Putamen (tissue), 1 donor: ENCODE measurements around the gene SEC14L2.
"Not testable (repeated sequence)": the region's sequence is repeated elsewhere in the genome, so short reads cannot be mapped to it uniquely, and the experiment has no call there.

ENCODE experiments used
- DNase-seq: peaks from one replicate; pipeline ENCODE4 v3.0.0-alpha.2; 2016; ENCODE audit warnings: low spot score

Gene SEC14L2

DNA sequence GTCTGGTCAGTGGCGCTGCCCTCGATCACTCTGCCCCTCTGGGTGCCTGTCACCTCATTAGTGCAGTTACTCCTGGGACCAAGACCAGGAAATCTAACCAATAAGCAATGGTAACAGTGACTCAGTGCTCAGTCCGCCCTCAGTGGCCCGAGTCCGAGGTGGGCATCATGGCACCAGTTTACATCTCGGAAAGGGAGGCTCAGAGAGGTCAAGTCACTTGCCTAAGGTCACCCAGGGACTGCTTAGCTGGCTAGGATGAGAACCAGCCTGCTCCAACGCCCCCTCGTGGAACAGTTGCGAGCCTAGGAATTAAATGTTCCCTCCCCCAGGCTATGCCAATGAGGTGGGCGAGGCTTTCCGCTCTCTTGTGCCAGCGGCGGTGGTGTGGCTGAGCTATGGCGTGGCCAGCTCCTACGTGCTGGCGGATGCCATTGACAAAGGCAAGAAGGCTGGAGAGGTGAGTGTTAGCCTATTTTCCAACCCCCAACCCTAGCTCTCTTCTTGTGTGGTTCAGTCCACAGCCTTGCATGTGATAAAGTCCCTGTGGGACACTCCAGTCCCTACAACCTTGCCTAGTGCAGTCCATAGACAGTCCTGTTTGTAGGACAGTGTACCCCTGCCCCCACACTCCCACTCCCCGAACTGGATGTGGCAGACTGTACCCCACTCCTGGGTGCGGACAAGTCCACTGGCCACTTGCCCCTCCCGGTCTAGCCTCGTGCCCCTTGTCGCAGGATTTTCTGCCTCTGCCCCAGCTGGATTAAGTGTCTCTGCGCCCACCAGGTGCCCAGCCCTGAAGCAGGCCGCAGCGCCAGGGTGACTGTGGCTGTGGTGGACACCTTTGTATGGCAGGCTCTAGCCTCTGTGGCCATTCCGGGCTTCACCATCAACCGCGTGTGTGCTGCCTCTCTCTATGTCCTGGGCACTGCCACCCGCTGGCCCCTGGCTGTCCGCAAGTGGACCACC is 29.9 kb downstream of the SEC14L2 start:
- DNase-seq, result peak; percentile 63

DNA sequence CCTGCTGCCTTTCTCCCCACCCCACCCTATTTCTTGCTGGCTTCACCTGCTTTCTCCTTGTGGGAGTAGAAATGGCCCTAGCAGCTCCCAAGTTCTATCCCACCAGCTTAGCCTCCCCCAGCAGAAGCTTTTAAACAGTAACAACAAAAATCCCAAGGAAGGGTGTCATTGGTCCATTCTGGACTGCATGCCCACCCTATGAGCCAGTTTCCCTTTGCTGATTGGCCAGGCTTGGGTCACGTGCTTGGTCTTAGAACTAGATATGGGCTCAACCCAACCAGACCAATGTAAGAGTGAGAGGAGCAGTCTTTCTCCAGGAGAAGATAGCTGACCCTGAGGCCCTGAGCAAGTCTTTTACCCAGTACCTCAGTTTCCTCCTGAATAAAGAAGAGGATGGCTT is 31.1 kb downstream of the SEC14L2 start:
- no peak for DNase-seq

DNA sequence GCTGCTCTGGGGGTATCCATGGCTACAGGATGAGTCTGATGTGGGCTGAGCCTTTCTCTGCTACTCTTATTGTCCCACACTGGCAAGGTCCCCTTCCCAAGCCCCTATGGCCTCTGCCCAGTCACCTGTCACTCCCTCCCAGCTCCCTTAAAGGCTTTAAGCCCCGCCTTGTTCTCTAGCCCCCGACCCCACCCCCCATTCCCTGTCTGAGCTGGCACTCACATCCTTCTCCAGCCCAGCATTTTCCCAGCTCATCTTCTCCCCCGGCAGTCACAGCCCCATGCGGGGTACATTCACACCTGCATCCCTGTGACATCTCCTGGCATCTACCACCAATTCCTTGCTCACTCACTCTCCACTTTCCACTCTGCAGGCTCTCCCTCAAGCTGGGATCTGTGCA is 33.1 kb downstream of the SEC14L2 start:
- no peak for DNase-seq

DNA sequence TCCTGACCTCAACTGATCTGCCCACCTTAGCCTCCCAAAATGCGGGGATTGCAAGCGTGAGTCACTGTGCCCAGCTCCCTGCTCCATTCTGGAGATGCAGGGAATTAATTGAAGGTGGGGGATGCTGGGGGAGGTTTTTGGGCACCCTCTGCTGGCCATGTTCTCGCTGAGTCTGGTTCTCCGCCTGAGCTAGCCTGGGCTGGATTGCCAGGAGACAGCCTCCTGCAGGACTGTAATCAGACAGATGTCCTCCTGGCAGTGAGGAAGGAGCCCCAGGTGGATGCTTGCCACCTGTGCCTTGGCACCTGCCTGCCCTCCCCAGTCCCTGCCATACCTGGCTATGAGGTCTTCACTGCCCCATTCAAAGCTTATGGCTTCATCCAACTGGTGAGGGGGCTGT is 34.1 kb downstream of the SEC14L2 start:
- no peak for DNase-seq

DNA sequence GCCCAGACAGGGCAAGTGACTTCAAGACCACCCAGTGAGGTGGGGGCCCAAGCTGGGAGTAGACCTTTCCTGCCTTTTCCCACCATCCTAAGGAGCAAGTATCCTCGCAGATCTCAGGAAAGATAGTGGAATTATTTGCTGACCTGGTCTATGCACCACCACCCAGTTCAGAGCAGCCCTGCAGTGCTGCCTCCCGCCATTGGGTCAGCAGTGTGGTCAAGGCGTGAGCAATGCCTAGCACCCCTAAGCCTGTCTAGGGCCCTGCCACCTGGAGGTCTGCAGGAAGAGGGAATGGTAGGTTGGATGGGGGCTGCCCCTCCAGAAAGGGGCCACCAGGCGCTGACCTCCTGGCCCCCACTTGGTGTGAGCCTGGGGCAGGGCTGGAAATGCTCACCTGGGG is 35.3 kb downstream of the SEC14L2 start:
- no peak for DNase-seq

DNA sequence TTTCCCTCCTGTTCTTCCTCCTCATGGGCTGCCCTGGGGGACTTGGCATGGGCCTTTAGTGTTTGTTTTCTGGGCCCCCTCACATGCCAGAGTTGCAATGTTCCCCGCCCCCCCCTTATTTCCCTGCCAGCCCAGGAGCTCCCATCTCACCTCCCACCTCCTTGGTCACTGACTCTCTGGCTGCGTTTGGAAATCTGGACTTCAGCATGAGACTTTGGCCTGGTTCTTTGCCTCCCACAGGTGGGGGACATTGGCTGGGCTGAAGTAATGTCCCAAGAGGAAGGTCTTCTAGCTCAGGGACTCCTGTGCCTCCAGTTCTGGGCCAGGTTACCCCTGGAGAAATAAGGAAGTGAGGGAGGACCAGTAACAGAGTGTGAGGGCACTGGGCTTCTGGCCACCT is 35.7 kb downstream of the SEC14L2 start:
- DNase-seq, result no peak

DNA sequence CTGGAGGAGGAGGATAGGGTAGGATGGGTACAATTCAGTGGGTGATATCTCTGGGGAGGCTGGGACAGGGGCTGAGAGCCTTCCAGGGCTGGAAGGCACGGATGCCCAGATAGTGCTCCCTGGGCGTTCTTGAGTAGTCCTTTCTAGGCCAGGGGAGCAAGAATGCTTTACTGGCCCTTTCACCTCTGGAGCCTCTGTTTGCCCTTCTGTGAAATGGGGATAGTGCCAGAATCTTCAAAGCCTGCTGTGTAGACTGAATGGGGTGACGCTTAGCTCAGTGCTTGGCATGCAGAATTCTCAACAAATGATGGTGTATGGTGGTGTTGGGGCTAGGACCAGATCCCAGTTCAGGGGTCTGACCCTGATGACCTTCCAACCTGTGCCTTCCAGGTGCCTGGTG is 36.4 kb downstream of the SEC14L2 start:
- DNase-seq, result no peak

DNA sequence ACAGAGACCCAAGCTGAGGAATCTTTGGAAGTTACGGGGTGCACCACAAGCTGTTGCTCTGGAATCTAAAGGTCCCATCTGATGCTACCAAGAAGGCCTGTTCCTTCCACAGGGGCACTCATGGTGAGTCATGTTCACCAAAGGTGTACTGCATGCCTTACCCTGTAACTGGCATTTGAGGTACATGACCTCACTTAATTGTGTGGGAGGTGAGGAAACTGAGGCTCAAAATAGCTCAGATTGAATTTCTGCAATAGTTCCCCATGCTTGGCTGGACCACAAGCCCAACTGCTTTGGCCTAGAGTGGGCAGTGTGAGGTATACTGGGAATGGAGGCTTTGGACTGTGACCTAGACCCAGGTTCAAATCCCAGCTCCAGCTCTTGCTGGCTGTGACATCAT is 37.0 kb downstream of the SEC14L2 start:
- DNase-seq, result no peak

DNA sequence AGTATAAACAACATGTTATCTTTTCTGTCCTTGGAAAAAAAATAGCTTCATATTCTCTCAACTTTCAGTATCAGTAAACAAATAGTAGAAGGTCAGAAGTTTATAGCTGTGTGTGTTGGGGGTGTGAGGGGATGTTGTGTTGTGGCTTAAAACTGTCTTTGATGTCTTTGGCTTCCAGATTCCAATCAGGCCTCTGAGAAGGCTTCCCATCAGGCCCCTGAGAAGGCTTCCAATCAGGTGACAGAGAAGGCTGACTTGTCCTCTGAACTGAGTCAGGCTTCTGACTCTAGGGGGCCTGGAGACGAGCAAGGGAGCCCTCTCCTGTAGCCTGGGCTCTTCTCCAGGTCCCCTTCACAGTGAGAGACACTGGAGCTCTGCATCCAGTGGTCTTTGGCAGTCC is 38.0 kb downstream of the SEC14L2 start:
- DNase-seq, result no peak

DNA sequence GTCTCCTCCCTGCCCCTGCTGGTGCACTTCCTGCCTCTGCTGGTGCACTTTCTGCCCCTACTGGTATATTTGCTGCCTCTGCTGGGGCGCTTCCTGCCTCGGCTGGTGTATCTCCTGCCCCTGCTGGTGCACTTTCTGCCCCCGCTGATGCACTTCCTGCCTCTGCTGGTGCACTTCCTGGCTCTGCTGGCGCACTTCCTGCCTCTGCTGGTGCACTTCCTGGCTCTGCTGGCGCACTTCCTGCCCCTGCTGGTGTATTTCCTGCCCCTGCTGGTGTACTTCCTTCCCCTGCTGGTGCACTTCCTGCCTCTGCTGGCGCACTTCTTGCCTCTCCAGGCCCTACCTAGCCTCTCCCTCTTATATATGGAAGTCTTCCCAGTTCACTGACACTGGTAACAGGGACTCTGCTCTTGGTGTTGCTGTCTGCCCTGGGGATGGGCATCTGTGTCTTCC is 38.9 kb downstream of the SEC14L2 start:
- DNase-seq, result no peak

DNA sequence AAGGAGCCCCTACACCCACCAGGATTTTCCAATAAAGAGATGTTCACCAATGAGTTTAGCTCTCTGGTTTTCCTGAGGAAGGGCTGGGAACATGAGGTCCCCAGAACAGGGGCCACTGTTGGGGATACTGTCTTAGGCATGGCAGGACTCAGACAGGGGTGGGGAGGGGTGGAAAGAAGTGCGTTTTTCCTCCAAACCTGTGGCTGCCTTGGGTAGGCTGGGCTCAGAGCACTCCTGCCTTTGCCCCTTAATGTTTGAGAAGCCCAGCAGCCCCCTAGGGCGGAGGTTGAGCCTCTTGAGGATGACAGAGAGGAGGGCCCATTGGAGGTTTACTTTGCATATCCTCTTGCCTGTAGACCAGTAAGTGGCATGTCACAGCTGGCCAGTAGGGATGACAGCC is 39.4 kb downstream of the SEC14L2 start:
- no peak for DNase-seq

DNA sequence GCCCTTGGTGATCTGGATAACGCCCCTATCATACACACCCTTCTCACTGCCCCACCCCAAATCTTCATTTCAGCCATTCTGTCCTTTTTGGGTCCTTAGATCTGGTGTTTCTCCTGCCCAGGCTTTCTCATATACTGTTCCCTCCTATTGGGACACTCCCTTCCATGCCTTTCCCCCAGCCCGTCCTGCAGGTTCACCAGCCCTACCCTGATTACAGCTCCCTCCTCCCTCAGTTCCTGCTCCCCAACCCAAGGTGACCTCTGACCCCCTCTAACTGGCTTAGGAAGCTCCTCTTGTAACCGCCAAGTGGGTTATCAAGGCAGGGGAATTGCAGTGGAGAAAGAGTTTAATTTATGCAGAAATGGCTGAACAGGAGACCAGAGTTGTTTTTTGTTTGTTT is 41.7 kb downstream of the SEC14L2 start:
- DNase-seq, result no peak

DNA sequence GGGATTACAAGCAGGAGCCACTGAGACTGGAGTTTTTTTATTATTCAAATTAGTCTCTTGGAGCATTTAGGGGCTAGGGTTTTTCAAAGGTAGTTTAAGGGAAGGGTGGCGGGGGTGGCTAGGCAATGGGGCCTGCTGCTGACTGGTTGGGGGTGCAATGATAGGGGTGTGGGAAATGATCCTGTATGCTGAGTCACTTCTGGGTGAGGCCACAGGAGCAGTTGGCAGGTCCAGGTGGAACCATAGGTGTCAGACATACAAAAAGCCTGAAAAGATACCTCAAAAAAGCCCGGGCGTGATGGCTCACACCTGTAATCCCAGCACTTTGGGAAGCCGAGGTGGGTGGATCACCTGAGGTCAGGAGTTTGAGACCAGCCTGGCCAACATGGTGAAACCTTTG is 42.4 kb downstream of the SEC14L2 start:
- no peak for DNase-seq

DNA sequence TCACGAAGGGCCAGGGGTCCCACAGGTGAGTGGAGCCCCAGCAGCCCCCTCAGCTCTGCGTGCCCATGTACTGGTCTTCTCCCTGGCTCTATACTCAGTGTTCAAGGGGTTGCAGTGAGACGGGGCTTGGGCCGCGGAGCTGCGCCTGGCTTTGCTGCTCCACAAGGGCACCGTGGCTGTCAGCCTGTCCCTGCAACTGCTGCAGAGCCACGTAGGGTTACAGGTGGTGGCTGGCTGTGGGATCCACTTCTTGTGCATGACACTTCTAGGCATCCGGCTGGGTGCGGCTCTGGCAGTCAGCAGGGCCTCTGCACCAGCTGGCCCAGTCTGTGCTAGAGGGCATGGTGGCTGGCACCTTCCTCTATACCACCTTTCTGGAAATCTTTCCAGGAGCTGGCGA is 43.0 kb downstream of the SEC14L2 start:
- DNase-seq, result no peak

DNA sequence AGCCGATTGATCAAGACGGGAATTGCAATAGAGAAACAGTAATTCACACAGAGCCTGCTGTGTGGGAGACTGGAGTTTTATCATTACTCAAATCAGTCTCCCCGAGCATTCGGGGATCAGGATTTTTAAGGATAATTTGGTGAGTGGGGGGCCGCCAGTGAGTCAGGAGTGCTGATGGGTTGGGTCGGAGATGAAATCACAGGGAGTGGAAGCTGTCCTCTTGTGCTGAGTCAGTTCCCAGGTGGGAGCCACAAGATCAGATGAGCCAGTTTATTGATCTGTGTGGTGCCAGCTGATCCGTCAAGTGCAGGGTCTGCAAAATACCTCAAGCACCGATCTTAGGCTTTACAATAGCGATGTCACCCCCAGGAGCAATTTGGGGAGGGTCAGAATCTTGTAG is 44.3 kb downstream of the SEC14L2 start:
- no peak for DNase-seq

DNA sequence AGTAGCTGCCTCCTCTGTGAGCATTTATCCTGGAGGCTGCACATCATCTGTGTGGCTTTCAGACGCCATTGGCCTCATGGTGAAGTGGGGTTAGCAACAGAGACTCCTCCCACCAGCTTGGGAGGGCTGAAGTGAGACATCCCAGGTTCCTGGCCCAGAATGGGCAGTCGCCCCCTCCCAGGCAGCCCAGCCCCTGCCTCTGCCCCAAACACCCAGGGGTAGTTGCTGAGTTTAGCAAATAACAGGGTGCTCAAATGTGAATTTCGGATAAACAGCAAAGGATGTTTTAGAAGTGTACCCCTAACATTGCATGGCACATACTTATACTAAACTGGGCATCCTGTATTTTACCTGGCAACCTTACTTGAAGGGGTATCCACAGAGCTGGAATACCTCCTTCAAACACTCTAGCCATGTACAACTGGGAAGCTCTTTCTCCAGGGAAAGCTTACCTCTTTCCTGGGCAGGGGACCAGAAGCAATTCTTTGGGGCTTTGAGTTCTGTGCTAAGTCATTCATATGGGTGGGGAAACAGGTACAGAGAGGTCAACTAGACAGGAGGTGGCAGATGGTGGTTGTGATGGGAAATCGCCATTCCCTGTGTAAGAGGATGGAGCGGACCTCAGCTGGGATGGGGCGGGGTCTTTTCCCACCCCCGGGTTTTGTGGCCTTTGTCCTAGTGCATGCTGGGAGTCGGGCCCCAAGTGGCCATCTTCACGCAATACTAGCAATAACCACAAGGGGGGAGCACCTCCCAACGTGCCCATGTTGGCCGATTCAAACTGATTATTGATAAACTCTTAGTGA is 48.0 kb downstream of the SEC14L2 start:
- DNase-seq, result no peak

DNA sequence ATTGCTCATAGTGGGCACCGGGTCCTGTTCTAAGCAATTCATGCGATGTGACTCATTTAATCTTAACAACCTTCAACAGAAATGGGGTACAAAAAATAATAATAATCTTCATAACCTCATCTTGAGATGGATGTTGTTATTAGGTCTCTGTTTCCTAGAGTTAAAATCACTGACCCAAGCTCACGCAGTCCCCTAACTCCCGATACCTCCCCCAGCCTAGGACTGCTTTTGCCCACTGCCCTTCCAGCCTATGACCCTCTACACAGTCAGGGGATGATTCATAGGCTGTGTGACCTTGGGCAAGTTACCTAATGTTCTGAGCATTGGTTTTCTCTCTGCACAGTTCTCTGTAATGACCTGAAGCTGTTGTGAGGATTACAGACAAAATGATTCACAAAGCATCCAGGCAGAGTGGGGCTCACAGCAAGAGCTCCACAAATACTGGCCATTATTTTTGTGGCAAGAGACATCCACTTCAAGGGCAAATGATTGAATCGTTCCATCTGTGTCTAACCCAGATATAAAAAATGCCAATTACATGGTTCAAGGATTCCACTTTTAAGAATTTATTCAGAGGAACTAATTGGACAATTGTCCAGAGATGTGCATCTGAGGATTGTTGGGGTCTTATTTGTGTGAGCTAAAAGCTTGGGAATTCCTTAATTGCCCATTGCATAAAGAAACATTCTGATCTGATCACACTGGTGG is 48.8 kb downstream of the SEC14L2 start:
- no peak for DNase-seq

DNA sequence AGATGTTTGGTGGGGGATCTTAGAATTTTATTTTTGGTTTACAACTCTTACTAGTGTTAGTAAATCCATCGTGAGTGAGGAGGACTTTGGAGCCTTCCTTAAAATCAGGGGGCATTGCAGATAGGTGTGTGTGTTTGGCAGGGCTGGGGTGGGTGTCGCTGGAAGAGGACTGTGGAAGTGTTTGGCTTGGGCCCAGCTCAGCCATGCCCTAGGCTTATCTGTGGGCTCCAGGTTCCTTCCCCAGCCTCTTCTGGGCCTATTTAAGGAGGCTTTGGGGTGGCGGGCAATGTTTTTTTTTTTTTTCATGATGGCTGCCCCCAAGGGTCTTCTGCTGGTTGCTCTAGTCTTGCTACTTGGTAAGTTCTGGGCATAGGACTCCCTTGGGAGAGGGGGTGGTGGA is 50.8 kb downstream of the SEC14L2 start:
- no peak for DNase-seq

DNA sequence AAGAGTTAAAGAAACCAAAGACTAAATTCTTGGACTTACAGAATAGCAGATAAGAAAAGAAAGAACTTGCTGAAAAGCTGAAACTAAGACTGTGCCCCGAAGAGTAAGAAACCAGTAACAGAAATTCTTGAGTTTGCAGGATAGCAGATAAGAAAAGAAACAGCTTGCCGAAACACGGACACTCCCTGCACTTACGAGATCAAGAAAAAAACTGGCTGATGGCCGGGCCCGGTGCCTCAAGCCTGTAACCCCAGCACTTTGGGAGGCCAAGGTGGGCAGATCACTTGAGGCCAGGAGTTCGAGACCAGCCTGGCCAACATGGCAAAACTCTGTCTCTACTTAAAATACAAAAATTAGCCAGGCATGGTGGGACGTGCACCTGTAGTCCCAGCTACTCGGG is 54.7 kb downstream of the SEC14L2 start:
- not testable (repeated sequence) for DNase-seq

DNA sequence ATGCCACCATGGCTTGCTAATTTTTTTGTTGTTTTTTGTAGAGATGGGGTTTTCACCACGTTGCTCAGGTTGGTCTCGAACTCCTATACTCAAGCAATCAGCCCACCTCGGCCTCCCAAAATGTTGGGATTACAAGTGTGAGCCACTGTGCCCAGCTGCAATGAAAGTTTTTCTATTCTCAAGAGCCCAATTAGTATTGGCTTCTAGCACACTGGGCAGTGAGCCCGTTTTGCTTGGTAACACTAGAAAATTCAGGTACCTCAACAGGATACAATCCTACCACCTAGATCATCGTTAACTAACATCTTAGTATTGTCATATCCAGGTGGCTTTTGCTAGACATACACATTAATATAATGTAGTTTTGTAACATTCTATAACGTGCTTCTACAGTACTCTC is 56.0 kb downstream of the SEC14L2 start:
- no peak for DNase-seq

DNA sequence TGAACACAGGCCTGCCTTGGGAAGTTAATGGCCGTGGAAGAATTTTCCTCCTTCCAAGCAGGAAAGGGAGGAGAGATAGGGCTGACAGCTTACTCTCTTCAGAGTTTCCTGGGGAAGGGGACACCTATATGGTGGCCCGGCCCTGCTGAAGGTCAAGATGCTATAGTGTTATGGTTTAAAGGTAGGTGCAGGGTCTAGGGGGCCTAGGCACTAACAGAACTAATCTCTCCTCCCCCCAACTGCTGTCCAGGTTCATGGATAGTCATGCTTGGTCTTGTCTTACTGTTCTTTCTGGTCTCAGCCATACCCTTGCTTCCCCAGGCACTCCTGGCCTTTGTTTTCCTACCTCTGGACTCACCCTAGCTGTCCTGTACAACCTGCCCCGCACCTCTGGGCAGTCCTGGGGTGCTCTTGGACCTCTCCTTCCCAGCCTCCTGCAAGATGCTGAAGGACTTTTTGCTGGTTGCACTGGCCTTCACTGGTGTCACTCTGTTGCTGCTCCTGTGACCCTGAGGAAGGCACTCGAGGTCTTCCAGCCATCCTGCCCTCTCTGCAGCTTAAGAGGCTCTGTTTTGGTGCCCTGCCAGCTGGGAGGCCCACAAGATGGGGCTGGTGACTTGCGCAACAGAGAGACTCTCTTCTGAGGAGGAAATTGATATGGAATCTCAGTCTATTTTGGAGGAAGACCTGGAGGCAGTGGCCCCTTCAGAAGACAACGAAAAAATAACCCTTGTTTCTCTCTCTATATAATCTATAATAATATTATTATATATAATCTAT is 57.1 kb downstream of the SEC14L2 start:
- no peak for DNase-seq
